GM10266 (cell line): ENCODE results near the gene NYAP2.

Experiments used
- DNase-seq: peaks from one replicate; pipeline ENCODE4 v3.0.0; 2012; ENCODE audit errors: extremely low spot score
- CTCF ChIP-seq: IDR thresholded peaks from 2 replicates; pipeline ENCODE4 v1.5.1; 2012; ENCODE audit warnings: mild to moderate bottlenecking, low read depth; ENCODE audit not compliant: control insufficient read depth, insufficient read depth; ENCODE audit errors: missing control alignments

The NYAP2 gene

GRCh38 chr2:225670111-225670974 is 270.8 kb downstream of the NYAP2 start:
- DNase-seq, result no peak

GRCh38 chr2:225678792-225679191 is 279.3 kb downstream of the NYAP2 start:
- no peak for TF ChIP-seq CTCF
- no peak for DNase-seq

More at GRCh38 chr2:225670111-225670974, 270.8 kb downstream of the NYAP2 start:
- TF ChIP-seq CTCF, result no peak

- no peak for DNase-seq
- no peak for TF ChIP-seq CTCF
Observed at GRCh38 chr2:225683258-225683657, 283.7 kb downstream of the NYAP2 start.

GRCh38 chr2:225690153-225690552 is 290.6 kb downstream of the NYAP2 start:
- DNase-seq, result no peak
- no peak for TF ChIP-seq CTCF

- no peak for DNase-seq
- TF ChIP-seq CTCF, result no peak
Observed at GRCh38 chr2:225691711-225692110, 292.2 kb downstream of the NYAP2 start.

GRCh38 chr2:225693259-225693658 is 293.7 kb downstream of the NYAP2 start:
- no peak for DNase-seq
- no peak for TF ChIP-seq CTCF

- TF ChIP-seq CTCF, result no peak
- no peak for DNase-seq
Observed at GRCh38 chr2:225694664-225695063, 295.2 kb downstream of the NYAP2 start.
